Stimulated activated CD4-positive, alpha-beta T cell treated with anti-CD3 and anti-CD28 coated beads, Interleukin-2, amount 100 ng/mL, for 24 hours (primary cell): Measurements from ENCODE around the gene KAZALD1.

Experiments
- DNase-seq, 2 donors: peaks; one replicate each; pipeline ENCODE4 v3.0.0-alpha.2; 2020

Gene KAZALD1

GRCh38 chr10:101097881-101098280 is 36.1 kb downstream of the KAZALD1 start:
- DNase-seq, result no peak

DNA sequence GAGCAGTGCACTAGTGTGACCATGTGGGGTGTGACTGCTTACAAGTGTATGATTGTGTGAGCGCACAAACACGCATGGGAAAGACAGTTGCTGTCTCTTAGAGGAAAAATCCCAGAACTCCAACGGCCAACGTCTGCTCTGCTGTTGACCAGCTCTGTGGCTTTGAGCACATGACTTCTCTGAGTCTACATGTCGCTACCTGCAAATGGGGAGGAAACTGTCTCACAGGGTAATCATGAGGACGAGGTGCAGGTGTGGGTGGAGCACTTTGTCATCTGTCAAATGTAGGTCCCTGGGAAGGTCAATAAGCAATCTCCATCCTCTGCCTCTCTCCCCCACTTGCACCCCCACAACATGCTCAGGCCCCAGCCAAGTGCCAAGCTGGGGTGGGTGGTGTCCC is 38.1 kb downstream of the KAZALD1 start:
- no peak for DNase-seq

- no peak for DNase-seq
Observed at GRCh38 chr10:101101372-101101881, 39.6 kb downstream of the KAZALD1 start.

- DNase-seq, result no peak
Observed at GRCh38 chr10:101103430-101103829, 41.6 kb downstream of the KAZALD1 start.

GRCh38 chr10:101106351-101106750 is 44.6 kb downstream of the KAZALD1 start:
- DNase-seq, result no peak

- DNase-seq, result no peak
Observed at GRCh38 chr10:101107771-101108170, 46.0 kb downstream of the KAZALD1 start.

GRCh38 chr10:101110856-101111523 is 49.2 kb downstream of the KAZALD1 start:
- no peak for DNase-seq

- DNase-seq, result no peak
Observed at GRCh38 chr10:101111547-101111946, 49.8 kb downstream of the KAZALD1 start.

DNA sequence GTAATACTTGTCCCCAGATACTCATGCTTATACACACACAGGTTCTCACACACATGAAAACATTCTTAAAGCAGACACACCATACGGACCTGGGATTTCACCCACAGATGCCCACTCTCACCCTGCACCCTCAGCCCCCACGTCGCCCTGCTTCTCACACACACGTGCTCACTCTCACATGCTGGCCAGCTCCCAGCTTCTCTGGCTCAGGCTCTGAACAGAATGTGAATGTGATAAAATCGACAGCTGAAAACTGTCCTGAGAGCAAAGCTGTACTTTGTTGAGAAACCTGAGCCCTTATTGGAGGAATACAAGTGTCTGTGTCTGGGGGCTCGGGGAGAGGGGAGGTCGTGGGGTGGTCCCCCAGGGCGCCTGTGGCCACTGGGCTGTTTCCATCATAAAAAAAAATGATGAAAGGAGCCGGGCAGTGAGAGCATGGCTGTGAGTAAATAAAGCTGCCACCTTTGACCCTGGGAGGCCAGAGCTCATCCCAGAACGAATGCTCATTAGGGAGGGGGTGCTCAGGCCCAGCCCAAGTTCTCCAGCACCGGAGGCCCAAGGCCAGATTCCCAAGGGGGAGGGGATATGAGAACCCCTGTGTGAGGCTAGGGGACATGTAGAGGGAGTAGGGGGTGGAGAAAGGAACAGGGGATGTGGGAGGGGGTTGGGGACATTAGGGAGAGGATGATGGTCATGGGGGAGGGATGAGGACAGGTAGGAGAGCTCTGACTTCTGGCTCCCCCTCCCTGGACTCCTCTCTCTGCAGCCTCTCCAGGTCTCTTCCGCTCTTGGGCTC is 51.2 kb downstream of the KAZALD1 start:
- DNase-seq, result no peak

- no peak for DNase-seq
Observed at GRCh38 chr10:101113890-101114403, 52.2 kb downstream of the KAZALD1 start.

DNA sequence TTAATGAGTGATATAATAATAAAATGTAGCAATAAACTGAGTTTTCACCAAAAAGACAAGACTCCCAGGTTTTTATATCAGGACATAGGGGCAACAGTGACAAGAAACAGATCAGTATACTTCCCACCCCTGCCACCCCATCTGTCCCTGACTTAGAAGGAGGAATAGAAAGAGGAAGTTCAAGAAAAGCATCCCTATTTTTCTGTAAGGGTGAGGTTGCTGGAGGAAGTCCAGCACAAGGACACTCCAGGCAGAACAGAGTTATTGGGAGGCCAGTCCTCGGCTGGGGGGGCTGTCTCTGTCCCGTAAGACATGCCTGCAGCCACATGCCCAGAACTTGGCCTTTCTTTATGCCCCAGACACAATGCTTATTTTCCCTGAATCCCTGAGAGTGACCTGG is 52.9 kb downstream of the KAZALD1 start:
- DNase-seq, result no peak
